Nephron (organoid): ENCODE results near the gene ERBIN.
"Not testable (repeated sequence)": the region's sequence is repeated elsewhere in the genome, so short reads cannot be mapped to it uniquely, and the experiment has no call there.

Source experiments
- H3K27ac Mint-ChIP-seq, 3 experiments: 2 replicates each; pipeline ENCODE4 v1.8.0; 2020; ENCODE audit warnings: mixed read lengths in 3 of 3, mild to moderate bottlenecking in 2 of 3, moderate library complexity in 1 of 3
- H3K27me3 Mint-ChIP-seq: 2 replicates; pipeline ENCODE4 v1.8.0; 2021; ENCODE audit warnings: low read depth, mild to moderate bottlenecking, moderate library complexity, mixed read lengths
- H3K36me3 Mint-ChIP-seq: 2 replicates; pipeline ENCODE4 v1.8.0; 2020; ENCODE audit warnings: low read depth, mixed read lengths
- H3K4me1 Mint-ChIP-seq: 2 replicates; pipeline ENCODE4 v1.8.0; 2020; ENCODE audit warnings: mixed read lengths
- H3K4me3 Mint-ChIP-seq, 3 experiments: 2 replicates each; pipeline ENCODE4 v1.8.0; 2020; ENCODE audit warnings: mild to moderate bottlenecking in 3 of 3, mixed read lengths in 3 of 3, moderate library complexity in 2 of 3
- H3K9me3 Mint-ChIP-seq: 2 replicates; pipeline ENCODE4 v1.8.0; 2020; ENCODE audit warnings: mixed read lengths
- CTCF ChIP-seq, 3 experiments: fragments of 200-600 bp; sonication (generic); IDR thresholded peaks; one replicate each; pipeline ENCODE4 v1.5.0; 2021; ENCODE audit warnings: antibody characterized with exemption in 3 of 3; ENCODE audit not compliant: unreplicated experiment in 3 of 3

Gene ERBIN

GRCh38 chr5:65926276-65926783 lies at the start of gene ERBIN:
TSS of gene ERBIN (plus strand) at chr5:65926575. CDS start at chr5:65992719, 66,144 bp downstream.
- H3K4me3 Mint-ChIP-seq, result peak within 1 kb of the TSS; percentile 97 to 98 (median 97)
- H3K36me3 Mint-ChIP-seq, result peaks cover 13% of the 10 kb centered on the region
- peaks cover 44% of the 10 kb centered on the region for H3K4me1 Mint-ChIP-seq
- H3K27me3 Mint-ChIP-seq, result no peaks in the 10 kb centered on the region
- TF ChIP-seq CTCF (IDR thresholded peaks at IDR 0.05; ENCODE audit: unreplicated experiment in 3 of 3), result no peak
- peak within 1 kb of the TSS; percentile 99 to 100 (median 99) for H3K27ac Mint-ChIP-seq
- H3K9me3 Mint-ChIP-seq, result no peaks in the 10 kb centered on the region

GRCh38 chr5:65876970-65877369 lies 49.4 kb upstream of the ERBIN start:
- Mint-ChIP-seq H3K27ac (no peak overlapping the region), H3K27me3 (no peaks in the 10 kb centered on the region), H3K4me3 (no peak overlapping the region), H3K4me1 (peaks cover 12% of the 10 kb centered on the region), H3K36me3 (no peaks in the 10 kb centered on the region), H3K9me3 (peaks cover 15% of the 10 kb centered on the region)
- TF ChIP-seq CTCF (IDR thresholded peaks at IDR 0.05; ENCODE audit: unreplicated experiment in 3 of 3), result no peak

GRCh38 chr5:65879668-65880256 lies 46.6 kb upstream of the ERBIN start:
- peaks cover 15% of the 10 kb centered on the region for H3K9me3 Mint-ChIP-seq
- not testable (repeated sequence) for H3K4me1 Mint-ChIP-seq, H3K4me3 Mint-ChIP-seq, H3K27ac Mint-ChIP-seq, H3K27me3 Mint-ChIP-seq, H3K36me3 Mint-ChIP-seq

- H3K36me3 Mint-ChIP-seq, result no peaks in the 10 kb centered on the region
- TF ChIP-seq CTCF (IDR thresholded peaks at IDR 0.05; ENCODE audit: unreplicated experiment in 3 of 3), result no peak
- no peak overlapping the region for H3K4me3 Mint-ChIP-seq
- H3K27me3 Mint-ChIP-seq, result peaks cover 4% of the 10 kb centered on the region
- peaks cover 15% of the 10 kb centered on the region for H3K9me3 Mint-ChIP-seq
- peaks cover 8% of the 10 kb centered on the region for H3K4me1 Mint-ChIP-seq
- peak overlapping the region in 2 of 3 experiments; percentile 58 to 80 for H3K27ac Mint-ChIP-seq
Measured at GRCh38 chr5:65880496-65881072, 45.8 kb upstream of the ERBIN start.

- no peaks in the 10 kb centered on the region for H3K36me3 Mint-ChIP-seq
- H3K9me3 Mint-ChIP-seq, result peaks cover 15% of the 10 kb centered on the region
- H3K4me3 Mint-ChIP-seq, result no peak overlapping the region
- H3K27ac Mint-ChIP-seq, result no peak overlapping the region
- H3K4me1 Mint-ChIP-seq, result peaks cover 8% of the 10 kb centered on the region
- no peak for TF ChIP-seq CTCF (IDR thresholded peaks at IDR 0.05; ENCODE audit: unreplicated experiment in 3 of 3)
- H3K27me3 Mint-ChIP-seq, result peaks cover 4% of the 10 kb centered on the region
Measured at GRCh38 chr5:65882278-65882677, 44.1 kb upstream of the ERBIN start.

GRCh38 chr5:65883461-65883860 lies 42.9 kb upstream of the ERBIN start:
- Mint-ChIP-seq H3K9me3 (peaks cover 6% of the 10 kb centered on the region), H3K4me1 (peaks cover 8% of the 10 kb centered on the region)

More at GRCh38 chr5:65883461-65883860, 42.9 kb upstream of the ERBIN start:
- TF ChIP-seq CTCF (IDR thresholded peaks at IDR 0.05; ENCODE audit: unreplicated experiment in 3 of 3), result no peak
- peaks cover 4% of the 10 kb centered on the region for H3K27me3 Mint-ChIP-seq
- H3K4me3 Mint-ChIP-seq, result no peak overlapping the region
- no peaks in the 10 kb centered on the region for H3K36me3 Mint-ChIP-seq
- no peak overlapping the region for H3K27ac Mint-ChIP-seq
